Activated CD4-positive, alpha-beta memory T cell treated with anti-CD3 and anti-CD28 coated beads, Interleukin-2, amount 10 ng/mL, durations not matched to agents 7 days and 5 days (primary cell): Measurements from ENCODE around the gene USF3. TPM values are rescaled to one million over a fixed set of nuclear protein-coding genes. Genes with fewer than 3 reads are reported as not detected.

Source experiments
- CTCF ChIA-PET: fragments of 350-600 bp; sonication (Branson Sonifier 250); formaldehyde crosslinking; loops from one replicate; lab custom pipeline; 2021; ENCODE audit warnings: antibody characterized with exemption, inconsistent platforms; lab: Charles Lee
- POLR2A ChIA-PET: fragments of 350-600 bp; sonication (Branson Sonifier 250); formaldehyde crosslinking; loops from one replicate; lab custom pipeline; 2021; ENCODE audit warnings: antibody characterized with exemption; lab: Charles Lee
- DNase-seq: peaks from one replicate; pipeline ENCODE4 v3.0.0-alpha.2; 2020
- H3K27ac Mint-ChIP-seq: one replicate; pipeline ENCODE4 v1.8.0; 2021; ENCODE audit warnings: mild to moderate bottlenecking, mixed read lengths
- H3K27me3 Mint-ChIP-seq: one replicate; pipeline ENCODE4 v1.8.0; 2021; ENCODE audit warnings: mixed read lengths
- H3K36me3 Mint-ChIP-seq: one replicate; pipeline ENCODE4 v1.8.0; 2021; ENCODE audit warnings: low read depth, mixed read lengths
- H3K4me1 Mint-ChIP-seq: one replicate; pipeline ENCODE4 v1.8.0; 2021; ENCODE audit warnings: mixed read lengths
- H3K4me3 Mint-ChIP-seq: one replicate; pipeline ENCODE4 v1.8.0; 2021; ENCODE audit warnings: mild to moderate bottlenecking, mixed read lengths
- H3K9me3 Mint-ChIP-seq: one replicate; pipeline ENCODE4 v1.8.0; 2021; ENCODE audit warnings: mixed read lengths
- total RNA-seq, 2 experiments: library from RNA; stranded (reverse); gene quantifications; one replicate each; pipeline ENCODE4 v1.2.3, GENCODE V29; 2021

The USF3 gene, protein sequence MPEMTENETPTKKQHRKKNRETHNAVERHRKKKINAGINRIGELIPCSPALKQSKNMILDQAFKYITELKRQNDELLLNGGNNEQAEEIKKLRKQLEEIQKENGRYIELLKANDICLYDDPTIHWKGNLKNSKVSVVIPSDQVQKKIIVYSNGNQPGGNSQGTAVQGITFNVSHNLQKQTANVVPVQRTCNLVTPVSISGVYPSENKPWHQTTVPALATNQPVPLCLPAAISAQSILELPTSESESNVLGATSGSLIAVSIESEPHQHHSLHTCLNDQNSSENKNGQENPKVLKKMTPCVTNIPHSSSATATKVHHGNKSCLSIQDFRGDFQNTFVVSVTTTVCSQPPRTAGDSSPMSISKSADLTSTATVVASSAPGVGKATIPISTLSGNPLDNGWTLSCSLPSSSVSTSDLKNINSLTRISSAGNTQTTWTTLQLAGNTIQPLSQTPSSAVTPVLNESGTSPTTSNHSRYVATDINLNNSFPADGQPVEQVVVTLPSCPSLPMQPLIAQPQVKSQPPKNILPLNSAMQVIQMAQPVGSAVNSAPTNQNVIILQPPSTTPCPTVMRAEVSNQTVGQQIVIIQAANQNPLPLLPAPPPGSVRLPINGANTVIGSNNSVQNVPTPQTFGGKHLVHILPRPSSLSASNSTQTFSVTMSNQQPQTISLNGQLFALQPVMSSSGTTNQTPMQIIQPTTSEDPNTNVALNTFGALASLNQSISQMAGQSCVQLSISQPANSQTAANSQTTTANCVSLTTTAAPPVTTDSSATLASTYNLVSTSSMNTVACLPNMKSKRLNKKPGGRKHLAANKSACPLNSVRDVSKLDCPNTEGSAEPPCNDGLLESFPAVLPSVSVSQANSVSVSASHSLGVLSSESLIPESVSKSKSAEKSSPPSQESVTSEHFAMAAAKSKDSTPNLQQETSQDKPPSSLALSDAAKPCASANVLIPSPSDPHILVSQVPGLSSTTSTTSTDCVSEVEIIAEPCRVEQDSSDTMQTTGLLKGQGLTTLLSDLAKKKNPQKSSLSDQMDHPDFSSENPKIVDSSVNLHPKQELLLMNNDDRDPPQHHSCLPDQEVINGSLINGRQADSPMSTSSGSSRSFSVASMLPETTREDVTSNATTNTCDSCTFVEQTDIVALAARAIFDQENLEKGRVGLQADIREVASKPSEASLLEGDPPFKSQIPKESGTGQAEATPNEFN (N-terminal part only)
- 10 to 100 TPM; 19.9 to 20.1 TPM for total RNA-seq

DNA sequence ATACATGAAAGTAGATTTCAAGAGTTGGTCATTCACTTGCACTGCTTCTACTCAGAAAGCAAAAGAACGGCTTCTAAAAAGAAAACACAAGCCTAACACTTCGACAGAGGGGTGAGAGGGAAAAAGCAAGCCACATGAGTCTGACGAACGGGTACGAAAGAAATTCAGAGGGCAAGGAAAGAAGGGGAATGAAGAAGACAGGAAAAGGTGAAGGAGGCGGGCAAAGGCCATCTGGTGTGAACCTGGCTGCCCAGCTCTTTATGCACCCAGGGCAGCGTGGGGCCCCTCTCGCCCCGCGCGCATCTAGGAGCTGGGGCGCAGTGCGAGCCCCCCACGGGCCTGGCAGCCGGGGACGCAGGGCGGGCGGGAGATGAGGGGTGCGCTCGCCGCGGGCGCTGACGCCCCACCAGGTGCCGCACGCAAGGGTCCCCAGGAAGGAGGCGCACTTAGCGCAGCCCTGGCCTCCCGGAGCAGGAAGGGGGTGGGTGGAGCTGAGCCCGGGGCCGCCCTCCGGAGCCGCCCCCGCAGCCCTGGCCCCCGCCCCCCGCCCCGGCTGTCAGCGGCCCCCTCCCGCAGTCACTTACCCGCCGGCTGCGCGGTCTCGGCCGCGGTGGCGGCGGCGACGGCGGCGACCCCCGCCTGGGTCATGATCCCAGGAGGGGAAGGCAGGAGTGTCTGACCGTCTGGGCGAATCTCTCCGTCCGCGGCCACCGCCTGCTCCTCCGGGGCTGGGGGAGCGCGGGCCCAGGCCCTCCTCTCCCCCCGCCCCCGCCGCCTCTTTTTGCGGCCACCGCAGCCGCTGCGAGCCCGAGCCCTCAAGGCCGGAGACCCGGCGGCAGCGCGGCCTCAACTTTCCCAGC lies at the start of gene USF3:
Gene USF3 (minus strand): TSS at position 857 of the 860 bp plus-strand sequence. CDS start 21,764 bp downstream, outside the sequence.
- Mint-ChIP-seq H3K27ac (peak within 1 kb of the TSS; percentile 96), H3K4me1 (peaks cover 17% of the 10 kb centered on the region), H3K27me3 (no peaks in the 10 kb centered on the region), H3K9me3 (no peaks in the 10 kb centered on the region), H3K36me3 (peaks cover 13% of the 10 kb centered on the region), H3K4me3 (peak within 1 kb of the TSS; percentile 100)
- ChIA-PET CTCF (interaction anchor here (0.6 to 4.9 kb wide), 5 partner anchors 25 to 180 kb away, joined by 3 to 26 read pairs (median 4); partner anchors contain the start of genes ATP6V1A and NAA50), POLR2A (interaction anchor here (0.6 to 6.3 kb wide), 10 partner anchors 10 to 360 kb away, joined by 3 to 58 read pairs (median 4); partner anchors contain the start of genes ATP6V1A, CCDC191, NAA50 and SPICE1)
- DNase-seq, result peak; percentile 84

- ChIA-PET CTCF (interaction anchor here (1.0 to 3.2 kb wide), 22 partner anchors 11 to 384 kb away, joined by 3 to 65 read pairs (median 4); partner anchors contain the start of genes GRAMD1C, SPICE1 and USF3), POLR2A (interaction anchor here (0.7 to 4.1 kb wide), 16 partner anchors 8 to 562 kb away, joined by 3 to 58 read pairs (median 4); partner anchors contain the start of genes CCDC191, QTRT2, SPICE1 and USF3)
- DNase-seq, result peak; percentile 95
- Mint-ChIP-seq H3K9me3 (no peaks in the 10 kb centered on the region), H3K27me3 (no peaks in the 10 kb centered on the region), H3K4me3 (peak within 1 kb of the TSS; percentile 98), H3K4me1 (peaks cover 54% of the 10 kb centered on the region), H3K36me3 (peaks cover 21% of the 10 kb centered on the region), H3K27ac (peak within 1 kb of the TSS; percentile 100)
Measured at GRCh38 chr3:113745756-113746547, 49.5 kb upstream of the USF3 start, which contains the start of gene NAA50. TSS of gene NAA50 (minus strand) at chr3:113746249. CDS start at chr3:113745949, 300 bp downstream.

GRCh38 chr3:113744941-113745755 lies 48.7 kb upstream of the USF3 start:
- Mint-ChIP-seq H3K27ac (peak overlapping the region; percentile 100), H3K27me3 (no peaks in the 10 kb centered on the region), H3K4me1 (peaks cover 58% of the 10 kb centered on the region), H3K9me3 (no peaks in the 10 kb centered on the region), H3K36me3 (peaks cover 21% of the 10 kb centered on the region), H3K4me3 (peak overlapping the region; percentile 98)
- POLR2A ChIA-PET, result interaction anchor here (0.6 to 4.1 kb wide), 13 partner anchors 10 to 562 kb away, joined by 3 to 58 read pairs (median 4); partner anchors contain the start of genes CCDC191, QTRT2, SPICE1 and USF3
- CTCF ChIA-PET, result interaction anchor here (0.8 to 3.2 kb wide), 23 partner anchors 11 to 385 kb away, joined by 3 to 65 read pairs (median 4); partner anchors contain the start of genes GRAMD1C, SPICE1 and USF3
- DNase-seq, result peak; percentile 80

DNA sequence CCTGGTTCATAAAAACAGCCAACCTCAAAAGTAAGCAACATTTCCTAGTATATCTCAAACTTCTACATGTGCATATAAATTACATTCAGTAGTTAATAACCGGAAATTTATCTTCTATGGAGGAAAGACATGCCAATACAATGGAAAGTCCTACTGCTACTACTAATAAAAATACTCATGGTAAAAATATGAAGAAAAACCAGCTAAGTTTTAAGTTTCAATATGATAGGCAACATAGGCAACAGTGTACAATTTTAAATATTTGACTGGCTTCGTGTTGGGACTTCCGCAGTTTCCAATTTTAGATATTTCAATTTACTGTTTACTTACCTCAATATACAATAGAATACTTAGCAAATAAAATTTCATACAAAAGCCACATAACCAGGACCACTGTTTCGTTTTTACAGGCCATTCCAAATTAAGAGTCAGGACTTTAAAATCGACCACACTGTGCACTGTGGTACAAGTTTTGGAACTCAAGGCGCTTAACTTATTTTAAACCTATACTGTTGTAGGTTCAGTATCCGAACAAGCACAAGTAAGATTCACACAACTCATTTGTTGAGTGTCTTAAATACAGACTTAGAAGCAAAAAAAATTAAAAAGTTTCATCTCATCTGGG lies 46.7 kb upstream of the USF3 start:
- Mint-ChIP-seq H3K27ac (peak overlapping the region; percentile 63), H3K4me3 (peak overlapping the region; percentile 98), H3K36me3 (peaks cover 18% of the 10 kb centered on the region), H3K4me1 (peaks cover 52% of the 10 kb centered on the region), H3K27me3 (no peaks in the 10 kb centered on the region), H3K9me3 (no peaks in the 10 kb centered on the region)
- ChIA-PET CTCF (interaction anchor here (0.6 kb wide), 1 partner anchor 1095 kb away, joined by 4 read pairs; no protein-coding TSS in a partner anchor), POLR2A (no interaction called here)
- DNase-seq, result no peak

DNA sequence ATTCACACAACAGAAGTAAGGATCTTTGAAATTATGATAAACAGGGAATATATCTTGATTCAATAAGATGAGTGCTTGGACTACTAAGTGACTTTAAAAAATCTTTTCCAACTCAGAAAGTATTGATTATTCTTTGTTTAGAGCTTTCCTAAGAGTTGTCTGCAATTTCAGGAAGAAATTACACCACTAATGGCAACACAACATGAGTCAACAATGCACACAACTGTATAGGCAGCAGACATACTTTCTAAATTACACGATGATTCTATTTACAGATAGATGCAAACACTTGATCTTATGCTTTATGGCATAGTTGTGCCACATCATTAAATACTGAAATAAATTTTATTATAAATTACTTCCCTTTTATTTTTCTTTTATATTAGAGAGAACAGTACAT lies 45.2 kb upstream of the USF3 start:
- no peak for DNase-seq
- Mint-ChIP-seq H3K36me3 (peaks cover 16% of the 10 kb centered on the region), H3K27me3 (no peaks in the 10 kb centered on the region), H3K27ac (peak overlapping the region; percentile 60), H3K9me3 (no peaks in the 10 kb centered on the region), H3K4me1 (peaks cover 57% of the 10 kb centered on the region), H3K4me3 (no peak overlapping the region)
- ChIA-PET POLR2A (interaction anchor here (0.6 to 1.3 kb wide), 6 partner anchors 15 to 480 kb away, joined by 3 to 4 read pairs (median 3); no protein-coding TSS in a partner anchor), CTCF (interaction anchor here (0.7 to 1.6 kb wide), 8 partner anchors 9 to 246 kb away, joined by 3 to 5 read pairs (median 3); no protein-coding TSS in a partner anchor)

DNA sequence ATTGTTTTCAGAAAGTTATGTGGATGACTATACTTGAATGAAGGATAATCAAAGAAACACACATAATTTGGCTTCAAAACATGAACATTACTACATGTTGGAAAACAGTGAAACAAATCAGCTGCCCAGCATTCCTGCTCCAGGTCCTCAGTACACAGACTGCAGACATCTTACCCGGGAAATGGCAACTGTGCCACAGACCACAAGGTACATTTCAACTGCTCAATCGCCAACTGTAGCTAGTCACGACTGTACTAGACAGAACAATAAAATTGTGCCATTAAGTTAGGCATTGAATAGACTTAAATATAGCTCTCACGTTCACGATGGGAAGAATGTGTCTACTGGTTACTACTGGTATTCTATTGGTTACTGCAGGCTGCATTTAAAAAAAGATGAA lies 44.6 kb upstream of the USF3 start:
- no peaks in the 10 kb centered on the region for H3K9me3 Mint-ChIP-seq
- peak overlapping the region; percentile 60 for H3K27ac Mint-ChIP-seq
- H3K27me3 Mint-ChIP-seq, result no peaks in the 10 kb centered on the region
- CTCF ChIA-PET, result interaction anchor here (1.6 kb wide), 1 partner anchor 33 kb away, joined by 3 read pairs; no protein-coding TSS in a partner anchor
- DNase-seq, result no peak
- POLR2A ChIA-PET, result interaction anchor here (1.3 kb wide), 1 partner anchor 481 kb away, joined by 4 read pairs; no protein-coding TSS in a partner anchor
- peaks cover 61% of the 10 kb centered on the region for H3K4me1 Mint-ChIP-seq
- H3K36me3 Mint-ChIP-seq, result peaks cover 12% of the 10 kb centered on the region
- H3K4me3 Mint-ChIP-seq, result no peak overlapping the region

GRCh38 chr3:113736548-113737089 lies 40.2 kb upstream of the USF3 start:
- POLR2A ChIA-PET, result interaction anchor here (0.6 to 3.7 kb wide), 4 partner anchors 9 to 85 kb away, joined by 3 to 39 read pairs (median 6); partner anchors contain the start of genes ATP6V1A and NAA50
- no peak overlapping the region for H3K4me3 Mint-ChIP-seq

GRCh38 chr3:113731694-113732093 lies 35.3 kb upstream of the USF3 start:
- DNase-seq, result no peak
- H3K4me1 Mint-ChIP-seq, result peaks cover 15% of the 10 kb centered on the region
- CTCF ChIA-PET, result interaction anchor here (5.9 kb wide), 1 partner anchor 14 kb away, joined by 65 read pairs; the partner anchor contains the start of genes ATP6V1A and NAA50
- H3K36me3 Mint-ChIP-seq, result peaks cover 7% of the 10 kb centered on the region
- no peak overlapping the region for H3K27ac Mint-ChIP-seq
- no peak overlapping the region for H3K4me3 Mint-ChIP-seq
- no peaks in the 10 kb centered on the region for H3K27me3 Mint-ChIP-seq
- POLR2A ChIA-PET, result interaction anchor here (0.7 kb wide), 1 partner anchor 13 kb away, joined by 3 read pairs; no protein-coding TSS in a partner anchor
- H3K9me3 Mint-ChIP-seq, result no peaks in the 10 kb centered on the region

More at GRCh38 chr3:113736548-113737089, 40.2 kb upstream of the USF3 start:
- CTCF ChIA-PET, result interaction anchor here (0.6 to 5.9 kb wide), 26 partner anchors 9 to 683 kb away, joined by 3 to 65 read pairs (median 5); partner anchors contain the start of genes ATP6V1A, GRAMD1C, NAA50 and USF3
- peak; percentile 31 for DNase-seq
- H3K4me1 Mint-ChIP-seq, result peaks cover 40% of the 10 kb centered on the region
- peak overlapping the region; percentile 37 for H3K27ac Mint-ChIP-seq
- H3K36me3 Mint-ChIP-seq, result peaks cover 5% of the 10 kb centered on the region
- H3K27me3 Mint-ChIP-seq, result no peaks in the 10 kb centered on the region
- H3K9me3 Mint-ChIP-seq, result no peaks in the 10 kb centered on the region

DNA sequence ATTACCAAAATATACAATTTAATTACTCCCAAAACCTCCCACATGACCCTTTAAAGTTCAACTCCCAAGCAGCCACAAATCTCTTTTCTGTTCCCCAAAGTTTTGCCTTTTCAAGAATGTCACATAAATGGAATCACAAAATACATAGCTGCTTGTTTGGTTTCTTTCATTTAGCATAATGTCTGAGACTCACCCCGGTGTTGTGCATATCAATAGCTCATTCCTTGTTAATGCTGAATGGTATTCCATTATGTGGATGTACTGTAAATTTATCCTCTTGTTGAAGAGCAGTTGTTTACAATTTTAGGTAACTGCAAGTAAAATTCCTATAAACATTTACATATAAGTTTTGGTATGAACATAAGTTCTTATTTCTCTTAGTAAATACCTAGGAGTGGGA lies 34.1 kb upstream of the USF3 start:
- Mint-ChIP-seq H3K27me3 (no peaks in the 10 kb centered on the region), H3K4me1 (peaks cover 10% of the 10 kb centered on the region), H3K36me3 (peaks cover 7% of the 10 kb centered on the region), H3K4me3 (no peak overlapping the region), H3K9me3 (no peaks in the 10 kb centered on the region), H3K27ac (no peak overlapping the region)
- ChIA-PET CTCF (no interaction called here), POLR2A (no interaction called here)
- no peak for DNase-seq
